WTC11 (cell line): ENCODE results near the gene CCDC83. TPM values are rescaled to one million over a fixed set of nuclear protein-coding genes. Genes with fewer than 3 reads are reported as not detected.
A peak's percentile ranks its signal among the peaks of the same experiment; 100 is the strongest.

Experiments used
- ATAC-seq: fragments of 200-7000 bp; cut with Tn5 transposase; 2 replicates; pipeline ENCODE4 v1.10.0; 2021; ENCODE audit warnings: mild to moderate bottlenecking, moderate library complexity
- CTCF ChIA-PET: fragments of 300-600 bp; sonication (Branson Sonifier 250); formaldehyde crosslinking; loops from one replicate; lab custom pipeline; 2021; ENCODE audit warnings: antibody characterized with exemption; lab: Charles Lee
- POLR2A ChIA-PET: fragments of 350-600 bp; sonication (Branson Sonifier 250); formaldehyde crosslinking; loops from one replicate; lab custom pipeline; 2021; ENCODE audit warnings: antibody characterized with exemption; lab: Charles Lee
- DNase-seq: peaks from one replicate; pipeline ENCODE4 v3.0.0; 2021; ENCODE audit warnings: low spot score
- H3K27ac Mint-ChIP-seq: 2 replicates; pipeline ENCODE4 v1.8.0; 2021; ENCODE audit warnings: mixed read lengths
- H3K27me3 Mint-ChIP-seq: 2 replicates; pipeline ENCODE4 v1.8.0; 2021; ENCODE audit warnings: low read depth, mild to moderate bottlenecking, moderate library complexity, mixed read lengths
- H3K36me3 Mint-ChIP-seq: 2 replicates; pipeline ENCODE4 v1.8.0; 2021; ENCODE audit warnings: mixed read lengths
- H3K4me1 Mint-ChIP-seq: 2 replicates; pipeline ENCODE4 v1.8.0; 2022; ENCODE audit warnings: mixed read lengths
- H3K4me3 Mint-ChIP-seq: 2 replicates; pipeline ENCODE4 v1.8.0; 2021; ENCODE audit warnings: mild to moderate bottlenecking, moderate library complexity, mixed read lengths
- H3K9me3 Mint-ChIP-seq: 2 replicates; pipeline ENCODE4 v1.8.0; 2021; ENCODE audit warnings: mixed read lengths
- ARID4B ChIP-seq: sonication (generic); formaldehyde crosslinking; IDR thresholded peaks from 2 replicates; pipeline ENCODE4 v1.8.0; 2023; ENCODE audit warnings: missing genetic modification reagents, mild to moderate bottlenecking, borderline replicate concordance
- E2F5 ChIP-seq: sonication (generic); formaldehyde crosslinking; IDR thresholded peaks from 2 replicates; pipeline ENCODE4 v1.8.1; 2022; ENCODE audit warnings: mild to moderate bottlenecking, moderate library complexity, missing genetic modification reagents
- EMX1 ChIP-seq: fragments of 250-450 bp; sonication (Bioruptor Pico); IDR thresholded peaks from 2 replicates; pipeline ENCODE4 v1.8.0; 2021; ENCODE audit warnings: mild to moderate bottlenecking
- FOXP4 ChIP-seq: sonication (generic); formaldehyde crosslinking; IDR thresholded peaks from 2 replicates; pipeline ENCODE4 v1.8.0; 2022; ENCODE audit warnings: mild to moderate bottlenecking, missing genetic modification reagents
- NFE2L1 ChIP-seq: sonication (generic); formaldehyde crosslinking; IDR thresholded peaks from 2 replicates; pipeline ENCODE4 v1.8.1; 2023; ENCODE audit warnings: missing genetic modification reagents
- OVOL2 ChIP-seq: fragments of 250-450 bp; sonication (Bioruptor Pico); IDR thresholded peaks from 2 replicates; pipeline ENCODE4 v1.9.0; 2021; ENCODE audit warnings: mild to moderate bottlenecking, borderline replicate concordance
- SMAD4 ChIP-seq: sonication (generic); formaldehyde crosslinking; IDR thresholded peaks from 2 replicates; pipeline ENCODE4 v1.8.0; 2022; ENCODE audit warnings: mild to moderate bottlenecking, missing genetic modification reagents
- TEAD1 ChIP-seq: sonication (generic); formaldehyde crosslinking; IDR thresholded peaks from 2 replicates; pipeline ENCODE4 v1.8.0; 2022; ENCODE audit warnings: mild to moderate bottlenecking, missing genetic modification reagents
- ZNF219 ChIP-seq: sonication (generic); formaldehyde crosslinking; IDR thresholded peaks from 2 replicates; pipeline ENCODE4 v1.8.0; 2023; ENCODE audit warnings: missing genetic modification reagents, mild to moderate bottlenecking, borderline replicate concordance
- ZNF317 ChIP-seq: sonication (generic); formaldehyde crosslinking; IDR thresholded peaks from 2 replicates; pipeline ENCODE4 v1.8.1; 2023; ENCODE audit warnings: low read depth, mild to moderate bottlenecking, moderate library complexity, missing genetic modification reagents, borderline replicate concordance
- ZNF423 ChIP-seq: fragments of 250-450 bp; sonication (Bioruptor Pico); IDR thresholded peaks from 2 replicates; pipeline ENCODE4 v2.1.2; 2022; ENCODE audit warnings: mild to moderate bottlenecking, moderate library complexity
- ZNF425 ChIP-seq: fragments of 250-450 bp; sonication (Bioruptor Pico); conservative IDR thresholded peaks from 2 replicates; pipeline ENCODE4 v1.9.0; 2021; ENCODE audit warnings: mild to moderate bottlenecking
- total RNA-seq: library from RNA; stranded (reverse); gene quantifications from 3 replicates; pipeline ENCODE4 v1.2.3, GENCODE V29; 2021
- TF ChIP-seq, protein P1 (sequence below): fragments of 250-450 bp; sonication (Bioruptor Pico); IDR thresholded peaks from 2 replicates; pipeline ENCODE4 v1.8.0; 2021; ENCODE audit warnings: mild to moderate bottlenecking
- TF ChIP-seq, protein P2 (sequence below): sonication (generic); formaldehyde crosslinking; IDR thresholded peaks from 2 replicates; pipeline ENCODE4 v1.8.0; 2022; ENCODE audit warnings: mild to moderate bottlenecking, missing genetic modification reagents

The CCDC83 gene
- total RNA-seq, 1 experiment from 2014 or later = not detected

GRCh38 chr11:85809191-85809590 lies 46.0 kb upstream of the CCDC83 start:
- no peak for ATAC-seq
- Mint-ChIP-seq H3K27me3 (peaks cover 46% of the 10 kb centered on the region), H3K4me3 (no peak overlapping the region), H3K36me3 (no peaks in the 10 kb centered on the region), H3K4me1 (peaks cover 21% of the 10 kb centered on the region), H3K27ac (no peak overlapping the region), H3K9me3 (no peaks in the 10 kb centered on the region)
- ChIA-PET POLR2A (interaction anchor here (1.5 kb wide), 1 partner anchor 161 kb away, joined by 4 read pairs; the partner anchor contains the start of gene TMEM126A), CTCF (interaction anchor here (0.7 to 1.7 kb wide), 12 partner anchors 10 to 485 kb away, joined by 3 to 16 read pairs (median 4); partner anchors contain the start of genes CCDC83, TMEM126A and TMEM126B)
- DNase-seq = no peak
- no peak for TF ChIP-seq E2F5 (CRISPR knock-in tag)
- TF ChIP-seq SMAD4 (CRISPR knock-in tag) = no peak
- no peak for TF ChIP-seq EMX1 (CRISPR knock-in tag)
- TF ChIP-seq, protein P1, sequence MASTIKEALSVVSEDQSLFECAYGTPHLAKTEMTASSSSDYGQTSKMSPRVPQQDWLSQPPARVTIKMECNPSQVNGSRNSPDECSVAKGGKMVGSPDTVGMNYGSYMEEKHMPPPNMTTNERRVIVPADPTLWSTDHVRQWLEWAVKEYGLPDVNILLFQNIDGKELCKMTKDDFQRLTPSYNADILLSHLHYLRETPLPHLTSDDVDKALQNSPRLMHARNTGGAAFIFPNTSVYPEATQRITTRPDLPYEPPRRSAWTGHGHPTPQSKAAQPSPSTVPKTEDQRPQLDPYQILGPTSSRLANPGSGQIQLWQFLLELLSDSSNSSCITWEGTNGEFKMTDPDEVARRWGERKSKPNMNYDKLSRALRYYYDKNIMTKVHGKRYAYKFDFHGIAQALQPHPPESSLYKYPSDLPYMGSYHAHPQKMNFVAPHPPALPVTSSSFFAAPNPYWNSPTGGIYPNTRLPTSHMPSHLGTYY (CRISPR knock-in tag) = no peak
- no peak for TF ChIP-seq TEAD1 (CRISPR knock-in tag)
- no peak for TF ChIP-seq ARID4B (CRISPR knock-in tag)

DNA sequence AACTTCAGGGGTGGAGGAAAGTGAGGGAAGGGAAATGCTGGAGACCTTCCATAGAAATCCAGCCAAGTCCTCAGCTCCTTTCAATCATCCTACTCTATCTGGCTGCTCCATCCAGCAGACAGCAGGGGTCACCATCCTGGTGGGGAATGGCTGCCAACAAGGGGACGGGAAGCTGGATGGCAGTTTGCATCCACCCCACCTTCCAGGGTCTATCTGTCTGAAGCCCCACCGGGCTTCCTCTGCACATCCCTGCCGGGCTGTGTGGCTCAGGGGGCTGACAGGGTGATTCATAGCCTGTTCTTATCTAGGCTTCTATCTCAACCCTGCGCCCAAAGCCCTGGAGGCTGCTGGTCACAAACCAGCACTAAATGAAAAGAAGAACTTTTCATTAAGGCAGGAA lies 45.3 kb upstream of the CCDC83 start:
- Mint-ChIP-seq H3K27ac (no peak overlapping the region), H3K36me3 (no peaks in the 10 kb centered on the region), H3K4me1 (peaks cover 17% of the 10 kb centered on the region), H3K27me3 (peaks cover 46% of the 10 kb centered on the region), H3K4me3 (peak overlapping the region; percentile 82), H3K9me3 (no peaks in the 10 kb centered on the region)
- peak; percentile 12 for ATAC-seq
- POLR2A ChIA-PET = interaction anchor here (1.0 to 1.5 kb wide), 2 partner anchors 162 to 647 kb away, joined by 3 to 4 read pairs; partner anchors contain the start of gene TMEM126A
- CTCF ChIA-PET = interaction anchor here (0.7 to 1.7 kb wide), 12 partner anchors 11 to 485 kb away, joined by 3 to 16 read pairs (median 4); partner anchors contain the start of genes CCDC83, TMEM126A and TMEM126B
- TF ChIP-seq ZNF425 = no peak
- TF ChIP-seq, protein P2, sequence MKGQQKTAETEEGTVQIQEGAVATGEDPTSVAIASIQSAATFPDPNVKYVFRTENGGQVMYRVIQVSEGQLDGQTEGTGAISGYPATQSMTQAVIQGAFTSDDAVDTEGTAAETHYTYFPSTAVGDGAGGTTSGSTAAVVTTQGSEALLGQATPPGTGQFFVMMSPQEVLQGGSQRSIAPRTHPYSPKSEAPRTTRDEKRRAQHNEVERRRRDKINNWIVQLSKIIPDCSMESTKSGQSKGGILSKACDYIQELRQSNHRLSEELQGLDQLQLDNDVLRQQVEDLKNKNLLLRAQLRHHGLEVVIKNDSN = no peak
- no peak for TF ChIP-seq ZNF219 (CRISPR knock-in tag)
- peak; percentile 45 for DNase-seq

GRCh38 chr11:85810521-85810870 lies 44.7 kb upstream of the CCDC83 start:
- TF ChIP-seq OVOL2 = no peak
- TF ChIP-seq ZNF423 = no peak
- TF ChIP-seq FOXP4 (CRISPR knock-in tag) = no peak
- TF ChIP-seq NFE2L1 = no peak
- TF ChIP-seq ZNF317 (CRISPR knock-in tag) = no peak
- TF ChIP-seq, all 79 proteins: peak for 0
- CTCF ChIA-PET = interaction anchor here (1.1 to 1.7 kb wide), 9 partner anchors 11 to 182 kb away, joined by 3 to 16 read pairs (median 4); partner anchors contain the start of genes CCDC83, TMEM126A and TMEM126B
- H3K9me3 Mint-ChIP-seq = no peaks in the 10 kb centered on the region
- H3K4me1 Mint-ChIP-seq = peaks cover 16% of the 10 kb centered on the region
- no peak overlapping the region for H3K27ac Mint-ChIP-seq
- peak overlapping the region; percentile 82 for H3K4me3 Mint-ChIP-seq
- peaks cover 46% of the 10 kb centered on the region for H3K27me3 Mint-ChIP-seq
- no peaks in the 10 kb centered on the region for H3K36me3 Mint-ChIP-seq
- POLR2A ChIA-PET = interaction anchor here (0.5 to 1.5 kb wide), 3 partner anchors 56 to 647 kb away, joined by 3 to 4 read pairs (median 3); partner anchors contain the start of gene TMEM126A
- peak; percentile 33 for ATAC-seq
- DNase-seq = peak; percentile 23
